Measurements from ENCODE around the gene POMT1. TPM values are rescaled to one million over a fixed set of nuclear protein-coding genes. Genes with fewer than 3 reads are reported as not detected.
"Not testable (repeated sequence)": the region's sequence is repeated elsewhere in the genome, so short reads cannot be mapped to it uniquely, and the experiment has no call there.

POMT1 gene
- 10 to 100 TPM; 18.7 to 23.5 (median 19.7) TPM for total RNA-seq

- TF ChIP-seq CTCF (IDR thresholded peaks at IDR 0.05) = no peak
- peak; percentile 94 for ATAC-seq (ENCODE audit: low FRiP score)
- peak; percentile 59 for DNase-seq (ENCODE audit: low spot score)
These were observed at the start of gene POMT1 for GRCh38 chr9:131502781-131503625. Gene POMT1, plus strand, starts transcription at chr9:131502918. Its CDS starts 1,301 bp downstream, at chr9:131504219.

- ATAC-seq (ENCODE audit: low FRiP score) = no peak
- TF ChIP-seq CTCF (IDR thresholded peaks at IDR 0.05) = no peak
- DNase-seq (ENCODE audit: low spot score) = no peak
These were observed 48.7 kb upstream of the POMT1 start for GRCh38 chr9:131454028-131454427.

GRCh38 chr9:131455655-131456054 lies 47.1 kb upstream of the POMT1 start:
- not testable (repeated sequence) for ATAC-seq (ENCODE audit: low FRiP score); DNase-seq (ENCODE audit: low spot score)

- TF ChIP-seq CTCF (IDR thresholded peaks at IDR 0.05) = no peak
- DNase-seq (ENCODE audit: low spot score) = no peak
These were observed 45.0 kb upstream of the POMT1 start for GRCh38 chr9:131457746-131458145.

GRCh38 chr9:131459056-131459455 lies 43.7 kb upstream of the POMT1 start:
- ATAC-seq (ENCODE audit: low FRiP score) (no peak), DNase-seq (ENCODE audit: low spot score) (no peak)
- TF ChIP-seq CTCF (IDR thresholded peaks at IDR 0.05) = no peak

More at GRCh38 chr9:131457746-131458145, 45.0 kb upstream of the POMT1 start:
- no peak for ATAC-seq (ENCODE audit: low FRiP score)

- DNase-seq (ENCODE audit: low spot score) (no peak), ATAC-seq (ENCODE audit: low FRiP score) (no peak)
- no peak for TF ChIP-seq CTCF (IDR thresholded peaks at IDR 0.05)
These were observed 41.6 kb upstream of the POMT1 start for GRCh38 chr9:131461166-131461565.

- DNase-seq (ENCODE audit: low spot score) (no peak), ATAC-seq (ENCODE audit: low FRiP score) (no peak)
- TF ChIP-seq CTCF (IDR thresholded peaks at IDR 0.05) = no peak
These were observed 38.2 kb upstream of the POMT1 start for GRCh38 chr9:131464354-131465000.

Data from omental fat pad (tissue), 4 donors.